GM12878 (cell line): ENCODE data around the gene PRKN. TPM values are rescaled to one million over a fixed set of nuclear protein-coding genes. Genes with fewer than 3 reads are reported as not detected.

Source experiments
- ATAC-seq: fragments of 200-7000 bp; cut with Tn5 transposase; 3 replicates; pipeline ENCODE4 v1.9.1; 2020; ENCODE audit warnings: mild to moderate bottlenecking, moderate library complexity
- BruUV-seq: library from RNA; stranded (reverse); fragments of 400-500 nt; replicated peaks from 2 replicates; lab custom pipeline; 2021; lab: Mats Ljungman, UMichigan
- CTCF ChIA-PET: fragments of 300-600 bp; sonication (Branson Sonifier 250); formaldehyde crosslinking; extraction: SDS; loops from one replicate; lab custom pipeline; 2021; ENCODE audit warnings: inconsistent platforms; lab: Yijun Ruan, JAX
- POLR2A ChIA-PET: fragments of 350-600 bp; formaldehyde crosslinking; extraction: SDS; loops from one replicate; lab custom pipeline; 2021; ENCODE audit warnings: inconsistent platforms; lab: Charles Lee
- RAD21 ChIA-PET: fragments of 300-600 bp; sonication (Branson Sonifier 250); formaldehyde crosslinking; loops from one replicate; lab custom pipeline; 2023; ENCODE audit warnings: antibody characterized with exemption; ENCODE audit not compliant: unreplicated experiment; lab: Charles Lee
- SMC1A ChIA-PET: fragments of 300-600 bp; sonication (Branson Sonifier 250); formaldehyde crosslinking; loops from one replicate; lab custom pipeline; 2023; ENCODE audit not compliant: unreplicated experiment, uncharacterized antibody; lab: Charles Lee
- DNase-seq: peaks from one replicate; pipeline ENCODE4 v3.0.0-alpha.2; 2011; ENCODE audit warnings: low read depth, low spot score
- FAIRE-seq: peaks from 3 replicates; lab custom pipeline; 2011; peaks lifted over from hg19 to GRCh38; lab: Jason Lieb, UNC
- H2AFZ ChIP-seq: 2 replicates; pipeline ENCODE4 v1.6.0; 2011; ENCODE audit warnings: low read depth, low read length, control low read depth; ENCODE audit not compliant: control insufficient read depth
- H3K27ac ChIP-seq: 2 replicates; pipeline ENCODE4 v1.5.1; 2011; ENCODE audit warnings: control low read depth; ENCODE audit not compliant: control insufficient read depth, insufficient read depth
- H3K27me3 ChIP-seq, 2 experiments: replicated peaks in 1 of 2; 2 replicates each; pipeline versions ENCODE4 v1.6.0 to v1.6.1; 2011; ENCODE audit warnings: low read length in 1 of 2; ENCODE audit not compliant: control insufficient read depth in 2 of 2, insufficient read depth in 2 of 2
- H3K36me3 ChIP-seq, 2 experiments: 2 replicates each; pipeline ENCODE4 v1.5.1; 2011; ENCODE audit warnings: low read length in 1 of 2; ENCODE audit not compliant: control insufficient read depth in 2 of 2, insufficient read depth in 2 of 2
- H3K4me1 ChIP-seq: 2 replicates; pipeline ENCODE4 v1.6.1; 2011; ENCODE audit warnings: mild to moderate bottlenecking, low read length, moderate library complexity, mixed read lengths; ENCODE audit not compliant: control insufficient read depth, insufficient read depth
- H3K4me2 ChIP-seq: 2 replicates; pipeline ENCODE4 v1.6.0; 2011; ENCODE audit warnings: control low read depth; ENCODE audit not compliant: control insufficient read depth, insufficient read depth
- H3K4me3 ChIP-seq: fragments of 200-600 bp; sonication (generic); 2 replicates; pipeline ENCODE4 v1.5.1; 2016
- H3K79me2 ChIP-seq: 2 replicates; pipeline ENCODE4 v1.6.0; 2011; ENCODE audit warnings: low read length; ENCODE audit not compliant: control insufficient read depth, insufficient read depth
- H3K9ac ChIP-seq: 2 replicates; pipeline ENCODE4 v1.8.0; 2011; ENCODE audit warnings: low read length, control low read depth, mixed read lengths; ENCODE audit not compliant: control insufficient read depth, insufficient read depth
- H3K9me3 ChIP-seq: replicated peaks from 3 replicates; pipeline ENCODE4 v1.5.1; 2011; ENCODE audit warnings: mild to moderate bottlenecking, low read length; ENCODE audit not compliant: control insufficient read depth, insufficient read depth
- H4K20me1 ChIP-seq: 2 replicates; pipeline ENCODE4 v1.6.0; 2011; ENCODE audit not compliant: control insufficient read depth, insufficient read depth
- BMI1 ChIP-seq: fragments of 450-650 bp; IDR thresholded peaks from 2 replicates; pipeline ENCODE4 v1.6.1; 2016; ENCODE audit warnings: mild to moderate bottlenecking, moderate library complexity, borderline replicate concordance
- CBFB ChIP-seq: IDR thresholded peaks from 2 replicates; pipeline ENCODE4 v1.6.1; 2016; ENCODE audit warnings: antibody characterized with exemption, low read depth
- DPF2 ChIP-seq: fragments of 450-650 bp; IDR thresholded peaks from 2 replicates; pipeline ENCODE4 v1.6.1; 2017; ENCODE audit warnings: mild to moderate bottlenecking
- FOXK2 ChIP-seq: fragments of 450-650 bp; IDR thresholded peaks from 2 replicates; pipeline ENCODE4 v1.6.1; 2017; ENCODE audit warnings: mild to moderate bottlenecking, moderate library complexity
- HDGF ChIP-seq: fragments of 450-650 bp; IDR thresholded peaks from 2 replicates; pipeline ENCODE4 v1.6.1; 2016; ENCODE audit warnings: antibody characterized with exemption
- IRF4 ChIP-seq: IDR thresholded peaks from 2 replicates; pipeline ENCODE4 v1.6.1; 2011; ENCODE audit warnings: low read depth, low read length
- IRF5 ChIP-seq: fragments of 450-650 bp; IDR thresholded peaks from 2 replicates; pipeline ENCODE4 v1.6.1; 2017; ENCODE audit warnings: borderline replicate concordance
- NR2F1 ChIP-seq: fragments of 450-650 bp; conservative IDR thresholded peaks from 2 replicates; pipeline ENCODE4 v1.6.1; 2017; ENCODE audit warnings: mild to moderate bottlenecking
- POLR2A ChIP-seq: IDR thresholded peaks from 2 replicates; pipeline ENCODE4 v1.6.1; 2011; ENCODE audit warnings: low read depth, mild to moderate bottlenecking, low read length
- RAD21 ChIP-seq: IDR thresholded peaks from 2 replicates; pipeline ENCODE4 v1.6.1; 2011; ENCODE audit warnings: mild to moderate bottlenecking, low read depth, low read length, moderate library complexity; ENCODE audit not compliant: insufficient read depth
- RFX5 ChIP-seq: IDR thresholded peaks from 2 replicates; pipeline ENCODE4 v1.6.1; 2011; ENCODE audit warnings: low read depth, low read length, improper control_type of control experiment
- RUNX3 ChIP-seq: IDR thresholded peaks from 2 replicates; pipeline ENCODE4 v1.6.1; 2012; ENCODE audit warnings: low read length, inconsistent platforms
- SP1 ChIP-seq: IDR thresholded peaks from one replicate; pipeline ENCODE4 v1.6.1; 2011; ENCODE audit warnings: low read depth, low read length
- ZNF217 ChIP-seq: fragments of 450-650 bp; IDR thresholded peaks from 2 replicates; pipeline ENCODE4 v1.6.1; 2017; ENCODE audit warnings: antibody characterized with exemption, mild to moderate bottlenecking
- ZNF24 ChIP-seq: fragments of 450-650 bp; IDR thresholded peaks from 2 replicates; pipeline ENCODE4 v1.6.1; 2017; ENCODE audit warnings: antibody characterized with exemption, mild to moderate bottlenecking
- WGBS: methylation state at CpG from one replicate; pipeline ENCODE4 v1.1.6; 2016; ENCODE audit warnings: low lambda C conversion rate; ENCODE audit not compliant: insufficient replicate concordance, insufficient coverage; ENCODE audit errors: missing lambda C conversion rate; 5-methylcytosine and 5-hydroxymethylcytosine counted together
- in situ Hi-C: fragments of 300-500 bp; cut with MboI; formaldehyde crosslinking; loops from 9 replicates; pipeline ENCODE4 v1.14.3; 2018; ENCODE audit warnings: mixed read lengths
- intact Hi-C: fragments of 100-400 bp; cut with micrococcal nuclease; formaldehyde crosslinking; loops from one replicate; pipeline ENCODE4 v1.14.2; 2022; ENCODE audit not compliant: unreplicated experiment
- polyA plus RNA-seq, 11 experiments: library from polyadenylated mRNA; depleted of rRNA in 4 of 11; unstranded in 6 of 11; stranded (reverse) in 5 of 11; fragments of >200 nt; fragmentation: Nextera tagmentation in 4 of 11; fragmentation: Illumina TruSeq in 1 of 11; extraction: Ambion mirVana in 4 of 11; extraction: Trizol in 1 of 11; gene quantifications; 1 replicate in 1 of 11; 2 replicates in 10 of 11; pipeline versions ENCODE4 v1.2.1 to v1.2.3, GENCODE V29; 2011 to 2016; ENCODE audit warnings: inconsistent platforms in 2 of 11, missing spikeins in 2 of 11, low read depth in 1 of 11
- total RNA-seq, 4 experiments: library from RNA; depleted of rRNA in 3 of 4; stranded (reverse); fragments of >200 nt in 3 of 4; fragmentation: Illumina TruSeq in 1 of 4; extraction: Trizol in 1 of 4; gene quantifications; 2 replicates each; pipeline versions ENCODE4 v1.2.1 to v1.2.3, GENCODE V29; 2013 to 2021
- TF ChIP-seq, protein P1 (sequence below): fragments of 450-650 bp; IDR thresholded peaks from 2 replicates; pipeline ENCODE4 v1.6.1; 2018; ENCODE audit warnings: mild to moderate bottlenecking, low read depth, moderate library complexity; ENCODE audit not compliant: partially characterized antibody
- TF ChIP-seq, protein P2 (sequence below): IDR thresholded peaks from 2 replicates; pipeline ENCODE4 v1.6.1; 2012; ENCODE audit warnings: low read depth, low read length, improper control_type of control experiment

Gene PRKN
- total and polyA plus RNA-seq, 10 of the 15 experiments (the other 5 are each of a cell fraction or from before 2014, with no cell fraction given): 0.06 to 0.09 TPM; not detected in 8

GRCh38 chr6:162099685-162100084 is 627.9 kb downstream of the PRKN start:
- no peaks in the 10 kb centered on the region for H4K20me1 ChIP-seq
- in situ Hi-C loops: no loop called here
- no peak for TF ChIP-seq BMI1
- TF ChIP-seq HDGF: no peak
- TF ChIP-seq SP1: no peak
- no peak for TF ChIP-seq POLR2A
- no peak for TF ChIP-seq ZNF24
- TF ChIP-seq NR2F1: no peak
- TF ChIP-seq CBFB: no peak
- TF ChIP-seq IRF5: no peak
- TF ChIP-seq, protein P1, sequence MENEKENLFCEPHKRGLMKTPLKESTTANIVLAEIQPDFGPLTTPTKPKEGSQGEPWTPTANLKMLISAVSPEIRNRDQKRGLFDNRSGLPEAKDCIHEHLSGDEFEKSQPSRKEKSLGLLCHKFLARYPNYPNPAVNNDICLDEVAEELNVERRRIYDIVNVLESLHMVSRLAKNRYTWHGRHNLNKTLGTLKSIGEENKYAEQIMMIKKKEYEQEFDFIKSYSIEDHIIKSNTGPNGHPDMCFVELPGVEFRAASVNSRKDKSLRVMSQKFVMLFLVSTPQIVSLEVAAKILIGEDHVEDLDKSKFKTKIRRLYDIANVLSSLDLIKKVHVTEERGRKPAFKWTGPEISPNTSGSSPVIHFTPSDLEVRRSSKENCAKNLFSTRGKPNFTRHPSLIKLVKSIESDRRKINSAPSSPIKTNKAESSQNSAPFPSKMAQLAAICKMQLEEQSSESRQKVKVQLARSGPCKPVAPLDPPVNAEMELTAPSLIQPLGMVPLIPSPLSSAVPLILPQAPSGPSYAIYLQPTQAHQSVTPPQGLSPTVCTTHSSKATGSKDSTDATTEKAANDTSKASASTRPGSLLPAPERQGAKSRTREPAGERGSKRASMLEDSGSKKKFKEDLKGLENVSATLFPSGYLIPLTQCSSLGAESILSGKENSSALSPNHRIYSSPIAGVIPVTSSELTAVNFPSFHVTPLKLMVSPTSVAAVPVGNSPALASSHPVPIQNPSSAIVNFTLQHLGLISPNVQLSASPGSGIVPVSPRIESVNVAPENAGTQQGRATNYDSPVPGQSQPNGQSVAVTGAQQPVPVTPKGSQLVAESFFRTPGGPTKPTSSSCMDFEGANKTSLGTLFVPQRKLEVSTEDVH: no peak
- no peak for TF ChIP-seq FOXK2
- TF ChIP-seq RAD21: no peak
- no peak for TF ChIP-seq IRF4
- TF ChIP-seq, protein P2, sequence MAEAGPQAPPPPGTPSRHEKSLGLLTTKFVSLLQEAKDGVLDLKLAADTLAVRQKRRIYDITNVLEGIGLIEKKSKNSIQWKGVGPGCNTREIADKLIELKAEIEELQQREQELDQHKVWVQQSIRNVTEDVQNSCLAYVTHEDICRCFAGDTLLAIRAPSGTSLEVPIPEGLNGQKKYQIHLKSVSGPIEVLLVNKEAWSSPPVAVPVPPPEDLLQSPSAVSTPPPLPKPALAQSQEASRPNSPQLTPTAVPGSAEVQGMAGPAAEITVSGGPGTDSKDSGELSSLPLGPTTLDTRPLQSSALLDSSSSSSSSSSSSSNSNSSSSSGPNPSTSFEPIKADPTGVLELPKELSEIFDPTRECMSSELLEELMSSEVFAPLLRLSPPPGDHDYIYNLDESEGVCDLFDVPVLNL: no peak
- TF ChIP-seq RFX5: no peak
- no peak for TF ChIP-seq ZNF217
- no peak for TF ChIP-seq RUNX3
- no peak for TF ChIP-seq DPF2
- SMC1A ChIA-PET: no interaction called here
- no peaks in the 10 kb centered on the region for H3K27me3 ChIP-seq
- ATAC-seq: no peak
- no TSS peak for BruUV-seq
- CTCF ChIA-PET: no interaction called here
- H3K27ac ChIP-seq: no peak overlapping the region
- POLR2A ChIA-PET: no interaction called here
- H3K36me3 ChIP-seq: no peaks in the 10 kb centered on the region
- no peak overlapping the region for H3K4me3 ChIP-seq
- no peak for FAIRE-seq
- H3K9me3 ChIP-seq: no peaks in the 10 kb centered on the region
- 54% methylated on average over 5 of the region's 5 CpGs for WGBS
- RAD21 ChIA-PET: no interaction called here
- intact Hi-C loops: no loop called here
- H3K4me1 ChIP-seq: no peaks in the 10 kb centered on the region
- no peak overlapping the region for H3K4me2 ChIP-seq
- no peak overlapping the region for H2AFZ ChIP-seq
- no peaks in the 10 kb centered on the region for H3K79me2 ChIP-seq
- no peak for DNase-seq
- H3K9ac ChIP-seq: no peak overlapping the region
